ENCODE results near the gene ARID1B.

ARID1B gene

DNA sequence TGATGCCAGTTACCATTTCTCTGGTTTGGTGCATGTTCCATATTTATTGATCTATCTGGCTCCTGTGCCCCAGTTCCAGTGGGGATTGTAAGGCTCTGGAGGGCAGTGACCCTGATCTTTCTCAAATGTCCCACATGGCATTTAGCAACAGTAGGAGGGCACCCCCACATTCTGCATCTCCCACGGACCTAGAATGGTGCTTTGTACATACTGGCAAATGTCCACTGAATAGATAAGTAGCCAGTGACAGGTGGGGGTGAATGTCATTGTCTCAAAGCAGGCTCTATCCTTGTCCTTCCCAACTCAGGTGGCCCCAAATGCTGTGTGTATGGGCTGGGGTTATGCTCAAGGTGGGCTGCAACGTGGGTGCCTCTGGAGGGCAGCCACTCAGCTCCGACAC is 462.0 kb downstream of the ARID1B start:
- DNase-seq = no peak

DNA sequence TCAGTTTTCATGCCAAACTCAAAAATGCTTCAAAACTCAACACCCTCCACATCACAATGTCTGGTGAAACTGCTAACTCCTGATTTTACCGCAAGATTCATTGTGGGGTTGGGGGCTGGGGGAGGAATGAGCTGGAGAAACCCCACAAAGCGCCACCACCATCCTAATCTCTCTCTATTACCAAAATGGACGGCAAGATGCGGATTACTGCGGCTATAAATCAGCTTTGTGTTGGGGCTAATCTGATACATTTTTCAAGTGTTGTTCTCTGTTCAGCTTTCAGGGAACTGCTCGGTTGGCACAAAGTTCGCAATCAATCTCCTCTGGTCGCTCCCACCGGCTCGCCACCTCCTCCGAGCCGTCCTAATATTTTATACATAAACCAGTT is 462.5 kb downstream of the ARID1B start:
- DNase-seq = no peak

DNA sequence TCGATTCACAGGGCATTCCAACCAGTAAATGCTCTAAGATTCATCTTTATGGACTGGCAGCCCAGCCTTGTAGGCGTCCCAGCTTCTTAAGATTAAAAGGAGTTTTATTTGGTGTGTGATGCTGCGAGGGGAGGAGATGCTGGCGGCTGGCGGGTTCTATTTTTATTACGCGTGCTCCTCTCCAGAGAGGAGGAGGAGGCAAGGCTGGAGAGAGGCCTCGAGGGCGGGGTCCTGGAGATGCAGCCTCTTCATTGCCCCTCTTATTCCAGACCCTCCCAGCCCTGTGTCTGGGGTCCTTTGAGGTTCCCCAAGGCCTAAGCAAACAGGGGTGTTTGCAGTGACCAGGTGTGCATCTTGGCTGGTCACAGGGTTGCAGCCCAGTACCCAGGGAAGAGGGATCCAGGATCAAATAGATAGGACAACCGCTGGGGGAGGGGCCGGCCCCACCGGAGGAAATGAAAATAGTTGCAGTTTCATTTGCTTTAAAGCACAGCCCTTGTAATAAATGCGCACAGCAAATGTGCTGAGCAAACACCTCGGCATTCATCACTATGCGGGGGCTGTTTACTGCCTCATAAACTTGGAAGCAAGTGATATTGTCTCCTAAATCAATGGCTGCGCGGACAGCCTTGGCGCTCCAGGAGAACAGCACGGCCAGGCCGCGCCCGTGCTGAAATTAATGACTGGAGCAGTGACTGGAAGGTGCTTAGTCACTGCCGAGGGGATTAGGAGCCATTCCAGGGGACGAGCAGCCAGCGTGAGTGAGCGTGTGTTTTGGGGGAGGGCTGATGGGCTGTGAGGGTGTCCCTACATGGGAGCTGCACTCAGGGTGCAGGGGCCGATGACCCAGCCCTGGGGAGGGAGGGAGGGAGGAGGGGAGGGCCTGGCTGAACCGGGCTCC is 463.1 kb downstream of the ARID1B start:
- DNase-seq = peak in 1 of 2 donors; percentile 14

DNA sequence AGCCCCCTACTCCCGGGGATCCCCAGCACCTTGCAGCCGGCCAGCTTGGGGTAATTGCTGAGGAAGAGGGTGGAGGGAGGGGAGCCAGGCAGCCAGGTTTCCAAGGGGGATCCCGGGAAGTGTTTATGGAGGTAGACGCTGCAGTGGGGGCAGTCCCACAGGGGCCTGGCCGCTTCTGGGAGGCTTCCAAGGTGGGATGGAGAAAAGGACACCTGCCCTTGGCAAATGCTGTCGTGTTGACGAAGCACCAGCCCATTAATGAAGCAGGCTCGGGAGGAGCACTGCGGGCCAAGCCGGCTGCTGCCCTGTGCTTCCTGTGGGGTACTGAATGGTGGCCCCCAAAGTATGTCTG is 463.8 kb downstream of the ARID1B start:
- DNase-seq = no peak

DNA sequence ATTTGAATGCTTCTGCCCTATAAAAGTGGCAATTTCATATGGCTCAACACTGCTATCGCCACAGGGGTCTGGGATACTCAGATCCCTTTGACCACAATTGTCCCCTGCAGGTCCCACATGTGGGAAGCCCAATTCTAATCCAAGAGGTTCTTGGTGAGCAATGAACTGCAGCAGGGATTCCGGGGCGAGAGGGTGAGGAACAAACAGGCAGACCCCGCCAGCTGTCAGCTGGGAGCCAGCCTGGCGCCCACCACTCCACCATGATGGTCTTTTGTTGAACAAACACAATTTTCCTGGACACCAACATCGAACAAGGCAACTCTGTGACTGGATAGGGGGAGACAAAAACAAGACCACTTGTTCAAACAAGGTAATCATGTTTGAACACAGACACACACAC is 465.6 kb downstream of the ARID1B start:
- no peak for DNase-seq

DNA sequence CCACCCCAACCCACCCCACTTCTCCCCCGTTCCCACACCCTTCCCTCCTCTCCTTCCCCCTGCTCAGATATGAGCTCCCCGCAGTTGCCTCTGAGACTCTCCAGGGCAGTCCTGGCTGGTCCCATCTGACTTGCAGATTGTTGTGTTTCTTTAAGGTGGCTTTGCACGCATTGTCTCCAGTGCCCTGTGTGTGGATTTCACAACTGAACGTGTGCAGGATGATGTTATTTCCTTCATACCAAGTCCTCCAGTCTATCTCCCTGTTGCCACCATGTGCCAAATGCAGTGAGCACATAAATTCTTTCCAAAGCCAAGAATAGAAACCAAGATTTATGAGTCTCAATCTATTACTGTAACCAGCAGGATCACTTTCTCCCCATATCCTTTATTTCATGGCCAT is 467.0 kb downstream of the ARID1B start:
- DNase-seq = no peak

DNA sequence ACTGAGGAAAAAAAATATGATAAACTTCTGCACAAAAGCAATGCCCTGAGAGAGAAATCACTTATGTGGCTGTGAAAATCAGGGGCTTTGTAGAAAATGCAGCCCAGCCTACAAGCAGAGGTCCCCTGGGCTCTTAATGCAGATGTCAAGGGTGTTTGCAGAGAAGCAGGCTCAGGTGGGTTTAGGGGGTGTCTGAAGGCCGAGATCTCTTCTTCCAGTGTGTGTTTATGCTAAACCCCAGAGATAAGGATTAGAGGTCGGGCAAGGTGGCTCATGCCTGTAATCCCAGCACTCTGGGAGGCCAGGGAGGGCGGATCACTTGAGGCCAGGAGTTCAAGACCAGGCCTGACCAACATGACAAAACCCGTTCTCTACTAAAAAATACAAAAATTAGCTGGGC is 467.6 kb downstream of the ARID1B start:
- DNase-seq = no peak

DNA sequence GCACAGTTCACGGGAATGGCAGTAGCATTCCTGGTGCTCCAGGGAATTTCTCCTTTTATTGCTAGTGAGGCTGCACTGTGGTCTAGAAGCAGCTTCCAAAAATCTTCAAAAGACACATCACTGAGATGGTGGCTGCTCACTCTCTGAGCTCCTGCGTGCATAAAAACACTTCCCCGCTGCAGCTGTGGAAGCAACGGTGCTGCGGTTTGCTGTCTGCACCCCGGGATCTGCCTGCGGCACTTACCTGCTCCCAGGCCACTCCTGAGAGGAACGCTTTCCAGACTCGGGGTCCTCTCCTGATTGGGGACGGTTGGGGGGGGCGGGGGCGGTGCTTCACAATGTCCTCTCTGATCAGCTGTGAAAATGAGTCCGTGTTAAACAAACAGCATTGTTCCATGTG is 468.3 kb downstream of the ARID1B start:
- DNase-seq = no peak

DNA sequence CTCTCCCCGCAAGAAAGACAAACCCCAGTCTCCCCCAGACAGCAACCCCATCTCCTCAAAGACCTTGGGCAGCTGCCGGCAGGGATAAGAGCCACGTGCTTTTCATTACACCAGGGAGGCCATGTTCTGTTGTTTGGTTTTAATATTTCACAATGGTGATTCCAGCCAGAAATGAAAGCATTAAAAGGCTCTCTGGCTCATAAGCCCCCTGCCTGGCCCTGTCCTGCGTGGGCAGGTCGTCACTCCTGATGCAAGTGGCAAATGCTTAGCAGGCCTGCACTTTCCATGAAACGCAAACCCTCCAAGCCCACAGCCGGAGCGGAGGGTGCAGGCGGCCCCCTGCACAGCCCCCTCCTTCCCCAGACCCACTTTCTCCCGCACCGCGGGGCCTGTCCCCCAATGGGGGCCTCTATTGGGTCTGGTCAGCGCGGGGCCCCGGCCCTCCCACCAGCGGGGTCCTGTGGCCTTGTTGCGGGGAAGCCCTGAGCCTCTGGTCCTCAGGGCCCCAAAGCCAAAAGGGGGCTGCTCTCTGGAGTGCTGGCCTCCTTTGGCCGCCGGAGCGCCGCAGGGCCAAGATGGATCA is 469.0 kb downstream of the ARID1B start:
- no peak for DNase-seq

DNA sequence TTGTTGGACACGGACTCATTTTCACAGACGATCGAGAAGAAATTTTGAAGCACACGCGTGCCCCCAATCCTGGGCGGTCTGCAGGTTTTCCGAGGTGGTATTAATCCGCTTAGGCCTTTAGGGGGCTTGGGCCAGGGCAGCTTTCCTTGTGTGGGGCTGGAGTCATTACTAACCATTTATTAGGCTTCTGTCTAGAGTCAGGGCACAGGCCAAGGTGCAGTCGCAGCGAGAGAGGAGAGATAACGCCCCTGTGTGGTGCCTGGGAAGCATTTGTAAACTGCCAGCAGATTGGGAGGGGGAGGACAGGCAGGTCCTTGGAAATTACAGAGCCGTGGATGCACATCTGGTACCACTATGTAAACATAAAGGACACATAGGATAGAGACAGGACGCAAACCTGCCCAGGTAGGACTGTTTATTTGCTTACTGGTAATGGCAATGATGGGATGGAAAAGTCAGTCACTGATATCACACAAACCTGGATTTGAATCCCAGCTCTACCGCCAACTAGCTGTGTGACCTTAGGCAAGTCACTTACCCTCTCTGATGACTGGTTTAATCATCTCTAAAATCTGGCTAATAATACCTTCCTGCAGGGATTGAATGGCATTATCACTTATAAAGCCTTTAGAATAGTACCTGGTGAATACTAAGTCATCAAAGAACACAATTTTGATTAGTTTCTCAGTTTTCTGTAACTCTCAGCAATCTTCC is 469.8 kb downstream of the ARID1B start:
- DNase-seq = no peak

DNA sequence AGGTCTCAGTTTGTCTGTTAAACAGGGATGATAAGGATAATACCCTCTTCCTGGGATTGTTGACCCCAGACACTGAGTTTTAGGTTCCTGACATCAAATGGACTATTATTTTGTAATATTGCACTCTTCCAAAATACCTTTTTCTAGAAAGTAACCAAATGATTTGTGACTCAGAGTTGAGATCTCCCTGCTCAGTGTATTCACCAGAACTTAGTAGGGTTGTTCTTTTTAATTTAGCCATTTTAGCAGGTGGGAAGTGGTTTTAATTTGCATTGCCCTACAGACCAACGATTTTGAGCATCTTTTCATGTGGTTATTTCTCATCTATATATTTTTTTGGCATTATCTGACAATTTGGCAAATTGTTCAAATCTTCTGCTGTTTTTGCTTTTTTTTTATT is 471.1 kb downstream of the ARID1B start:
- DNase-seq = no peak

DNA sequence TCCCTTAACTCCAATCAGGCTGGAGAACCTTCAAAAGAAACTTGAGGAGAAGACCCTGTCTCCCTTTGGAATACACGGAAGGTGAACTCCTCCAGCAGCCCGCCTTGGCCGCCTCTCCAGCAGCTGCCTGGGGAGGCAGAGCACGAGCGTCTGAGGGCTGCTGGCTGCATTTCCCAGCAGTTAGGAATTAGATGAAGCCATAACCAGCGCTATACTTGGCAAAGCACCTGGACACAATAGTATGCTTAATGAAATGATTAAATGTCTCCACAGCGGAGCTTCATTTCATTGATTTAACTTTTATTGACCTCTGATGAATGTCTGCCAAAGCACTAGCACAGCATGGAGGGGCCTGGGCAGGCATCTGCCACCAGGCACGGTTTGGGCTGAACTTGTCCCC is 472.6 kb downstream of the ARID1B start:
- no peak for DNase-seq

DNA sequence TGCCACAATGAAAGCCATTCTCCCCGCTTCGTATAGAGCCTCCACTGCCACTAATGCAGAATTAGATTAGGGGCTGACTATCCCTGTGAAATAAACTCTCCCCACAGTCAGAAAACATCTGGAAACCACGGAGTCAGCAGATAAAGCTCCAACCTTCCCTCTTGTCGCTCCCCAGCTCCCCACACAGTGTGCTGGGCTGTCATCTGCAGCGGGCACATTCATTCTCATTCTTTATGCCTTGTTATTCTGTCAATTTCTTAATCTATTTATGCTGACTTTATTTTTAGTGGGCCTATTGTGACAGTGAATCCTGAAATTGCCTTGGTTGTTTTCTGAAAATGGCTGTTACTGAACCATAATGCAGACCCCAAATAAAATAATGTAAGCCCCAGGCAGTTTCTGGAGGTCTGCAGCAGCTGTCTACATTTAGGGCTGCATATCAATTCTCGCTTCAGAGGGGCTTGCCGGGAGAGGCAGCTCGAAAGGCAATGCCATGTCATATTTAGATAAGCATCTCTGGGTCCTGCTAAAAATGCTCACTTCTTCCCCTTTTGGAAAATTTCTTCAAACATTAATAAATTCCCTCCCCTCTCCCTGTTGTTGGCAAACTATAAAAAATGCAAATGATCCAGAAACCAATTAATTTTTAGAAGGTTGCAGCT is 474.5 kb downstream of the ARID1B start:
- DNase-seq = no peak

DNA sequence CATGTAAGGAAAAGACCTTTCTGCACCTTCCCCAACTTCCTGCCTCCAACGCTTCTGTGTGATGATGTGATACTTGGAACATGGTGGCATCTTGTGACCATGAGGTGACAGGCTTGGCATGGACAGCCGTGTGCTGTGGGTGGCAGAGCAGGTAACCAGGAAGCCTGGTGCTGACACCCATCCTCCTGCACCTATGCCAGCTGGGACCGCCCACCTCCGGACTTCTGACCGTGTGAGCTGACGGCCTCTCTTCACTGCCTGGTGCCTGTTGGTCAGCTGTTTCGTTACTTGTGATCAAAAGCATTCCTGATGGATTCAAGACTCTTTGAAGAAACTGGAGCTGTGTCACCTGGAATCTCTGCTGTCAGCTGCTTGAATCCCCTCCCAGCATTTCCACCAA is 475.8 kb downstream of the ARID1B start:
- DNase-seq = no peak

DNA sequence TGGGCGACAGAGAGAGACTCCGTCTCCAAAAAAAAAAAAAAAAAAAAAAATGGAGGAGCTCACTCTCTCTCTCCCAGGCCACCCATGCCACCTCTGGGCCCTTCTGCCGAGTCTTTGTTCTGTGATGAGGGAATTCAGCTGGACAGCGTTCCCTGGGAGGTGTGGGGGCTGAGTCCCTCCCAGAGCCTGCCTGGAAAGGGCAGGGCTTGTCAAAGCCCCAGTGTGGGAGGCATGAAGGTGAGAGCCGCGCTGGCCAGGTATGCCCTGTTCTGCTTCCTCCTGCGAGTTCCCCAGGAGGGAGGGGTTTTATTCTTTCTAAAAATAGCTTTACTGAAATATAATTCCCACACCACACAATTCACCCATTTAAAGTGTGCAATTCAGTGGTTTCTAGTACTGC is 476.5 kb downstream of the ARID1B start:
- DNase-seq = no peak

DNA sequence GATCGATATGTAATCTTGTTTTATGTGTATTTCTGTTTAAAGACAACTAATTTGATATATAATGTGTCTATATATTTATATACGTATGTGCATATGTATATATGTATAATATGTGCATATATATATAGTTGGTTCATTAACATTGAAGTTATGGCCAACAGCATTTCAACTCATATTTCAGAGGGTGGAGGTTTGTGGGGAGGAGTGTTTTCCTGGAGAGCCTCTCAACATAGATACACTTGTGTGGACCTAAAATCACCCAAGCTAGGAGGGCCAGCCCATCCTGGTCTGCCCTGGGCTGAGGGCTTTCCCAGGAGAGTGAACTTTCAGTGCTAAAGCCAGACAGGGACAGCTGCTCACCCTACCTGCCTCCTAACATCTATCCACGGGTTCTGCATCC is 477.4 kb downstream of the ARID1B start:
- DNase-seq = no peak

DNA sequence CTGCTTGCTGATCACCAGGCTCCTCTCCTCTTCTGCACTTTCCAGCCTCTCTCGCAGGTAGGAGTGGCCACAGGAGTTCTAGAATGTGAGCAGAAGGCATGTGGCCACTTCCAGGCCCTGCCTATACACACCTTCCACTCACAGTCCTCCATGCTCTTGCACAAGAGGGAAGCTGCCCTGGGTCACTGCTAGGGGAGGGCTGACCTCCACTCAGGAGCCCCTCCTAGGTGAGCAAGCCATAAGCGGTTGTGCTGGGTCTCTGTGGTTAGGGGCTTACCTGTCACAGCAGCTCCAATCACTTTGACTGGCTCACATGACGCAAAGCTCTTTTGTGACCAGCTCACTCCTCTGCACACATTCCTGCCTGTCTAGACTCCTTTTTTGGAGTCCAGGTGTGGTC is 477.9 kb downstream of the ARID1B start:
- DNase-seq = no peak

DNA sequence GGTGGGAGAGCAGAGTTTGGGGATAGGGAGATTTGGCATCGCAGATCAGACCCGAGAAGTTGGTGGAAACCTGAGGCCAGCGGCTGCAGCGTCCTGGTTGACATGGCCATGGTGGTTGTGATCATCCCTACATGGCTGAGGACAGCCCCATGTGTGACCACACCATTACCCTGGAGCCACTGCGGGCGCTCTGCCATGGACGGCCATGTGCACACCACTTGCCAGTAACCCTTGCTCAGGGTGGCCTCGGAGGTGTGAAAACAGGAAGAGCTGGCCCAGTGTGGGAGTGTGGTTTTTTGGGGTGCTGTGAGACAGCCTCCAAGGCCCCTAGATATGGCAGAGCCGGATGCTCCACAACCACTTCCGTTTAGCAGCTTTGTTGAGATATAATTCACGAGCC is 481.7 kb downstream of the ARID1B start:
- DNase-seq = peak; percentile 20 to 54

DNA sequence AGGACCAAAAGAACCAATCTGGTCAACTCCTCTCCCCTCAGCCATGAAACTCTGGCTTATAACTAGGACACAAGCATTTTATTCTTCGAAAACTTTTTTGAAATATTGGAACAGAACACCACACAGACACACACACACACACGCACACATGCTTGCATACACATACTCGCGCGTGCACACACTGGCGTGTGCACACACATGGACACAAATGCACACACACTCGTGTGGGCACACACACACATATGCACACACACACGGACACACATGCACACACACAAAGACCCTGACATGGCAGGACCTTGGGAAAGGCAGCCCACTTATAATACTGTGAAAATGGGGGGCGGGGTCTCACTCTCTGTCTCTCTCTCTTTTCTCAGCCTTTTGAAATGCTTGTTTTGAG is 482.3 kb downstream of the ARID1B start:
- DNase-seq = no peak
